ENCODE results near the gene PKNOX2.

DNA sequence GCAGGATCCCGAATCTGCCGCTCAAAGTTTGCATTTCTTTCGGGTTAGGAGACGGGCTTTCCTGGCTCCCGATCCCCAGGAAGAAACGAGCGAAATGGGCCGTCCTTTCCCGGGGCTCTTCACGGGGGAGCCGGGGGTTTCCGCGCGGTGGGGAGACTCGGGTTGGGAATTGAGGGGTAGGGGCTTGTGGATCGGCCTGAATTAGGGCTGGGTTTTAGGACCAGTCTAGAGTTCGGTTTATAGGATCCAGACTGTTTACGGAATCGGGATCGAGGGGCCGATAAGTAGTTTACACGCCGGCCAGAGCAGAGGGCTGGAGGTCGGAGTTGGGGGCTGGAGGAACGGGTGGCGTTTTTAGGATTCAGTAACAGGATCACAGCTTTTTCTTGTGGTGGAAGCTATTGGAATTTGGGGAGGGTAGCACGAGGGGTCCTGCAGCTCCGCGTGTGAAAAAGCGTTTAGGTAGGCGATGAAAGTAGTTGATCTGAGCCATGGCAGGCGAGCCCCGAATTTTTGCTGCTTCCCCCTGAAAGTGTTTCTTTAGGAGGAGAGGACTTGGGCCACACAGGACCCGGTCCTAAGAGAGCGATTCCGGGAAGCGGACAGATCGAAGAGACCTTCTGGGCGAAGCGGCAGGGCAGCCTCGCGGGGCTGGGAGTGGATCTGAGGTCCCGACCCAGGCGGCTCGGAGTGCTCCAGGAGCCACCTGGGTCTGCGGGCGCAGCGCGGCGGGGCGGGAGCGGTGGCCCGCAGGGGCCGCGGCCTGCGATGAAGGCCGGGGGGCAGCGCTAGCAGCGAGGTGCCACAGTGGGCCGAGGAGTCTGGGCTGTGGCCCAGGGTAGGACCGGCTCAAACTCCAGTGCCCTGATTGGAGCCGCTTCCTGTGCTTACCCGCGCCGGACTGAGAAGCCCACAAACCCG is 1.6 kb downstream of the PKNOX2 start:
- TF ChIP-seq CTCF (IDR thresholded peaks at IDR 0.05), result no peak
- TF ChIP-seq POLR2A (IDR thresholded peaks at IDR 0.05), result no peak

All from suprapubic skin (tissue), 3 donors.